GM12892 (cell line): ENCODE results near the gene CASS4.

Experiments
- DNase-seq: peaks from one replicate; pipeline ENCODE4 v3.0.0; 2011; ENCODE audit not compliant: insufficient read length
- FAIRE-seq: peaks from 2 replicates; lab custom pipeline; 2011; peaks lifted over from hg19 to GRCh38; lab: Jason Lieb, UNC
- POLR2A ChIP-seq: IDR thresholded peaks from 2 replicates; pipeline ENCODE4 v1.6.1; 2011; ENCODE audit warnings: low read depth, low read length, control low read depth
- POLR2AphosphoS5 ChIP-seq: IDR thresholded peaks from 2 replicates; pipeline ENCODE4 v1.6.1; 2011; ENCODE audit warnings: low read depth, low read length, control low read depth
- TAF1 ChIP-seq: IDR thresholded peaks from 2 replicates; pipeline ENCODE4 v1.6.1; 2011; ENCODE audit warnings: low read depth, mild to moderate bottlenecking, control low read depth, low read length, borderline replicate concordance

CASS4 gene

DNA sequence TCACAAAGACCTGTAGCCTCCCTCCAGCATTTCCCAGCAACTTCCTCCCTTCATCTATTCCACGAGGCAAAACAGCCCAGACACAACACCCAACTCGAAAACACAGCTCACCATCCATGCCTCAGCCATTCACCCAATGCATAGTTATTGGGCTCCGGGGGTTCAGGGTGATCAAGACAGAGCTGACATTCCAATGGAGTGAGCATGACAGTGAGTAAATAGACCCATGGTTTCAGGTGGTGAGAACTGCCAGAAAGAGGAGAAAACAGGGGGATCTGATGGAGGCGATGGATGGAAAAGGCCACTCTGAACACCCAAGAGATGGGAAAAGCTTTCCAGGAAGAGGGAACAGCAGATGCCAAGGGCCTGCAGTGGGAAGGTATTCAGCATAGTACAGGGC is 5.9 kb downstream of the CASS4 start:
- TF ChIP-seq POLR2A (no peak), TAF1 (no peak), POLR2AphosphoS5 (no peak)
- DNase-seq (no peak), FAIRE-seq (no peak)

DNA sequence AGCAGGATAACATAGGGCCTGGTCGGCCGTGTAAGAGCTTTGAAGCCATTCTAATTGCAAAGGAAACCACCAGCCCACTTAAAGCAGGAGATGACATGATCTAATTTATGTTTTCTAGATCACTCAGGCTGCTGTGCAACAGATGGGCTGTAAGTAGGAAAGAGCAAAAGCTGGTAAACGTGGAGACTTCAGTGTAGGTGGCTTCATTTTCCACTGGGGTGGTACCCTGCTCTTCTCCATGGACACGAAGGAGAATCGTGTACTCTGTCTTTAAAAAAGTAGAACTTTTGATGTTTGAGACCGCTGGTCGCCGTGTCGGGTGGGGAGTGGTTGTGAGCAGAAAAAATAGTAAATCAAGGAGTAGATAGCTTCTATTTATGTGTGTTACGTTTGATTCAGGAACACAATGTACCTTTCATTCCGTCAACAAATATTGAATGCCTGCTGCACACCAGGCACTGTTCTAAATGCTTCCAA is 6.4 kb downstream of the CASS4 start:
- no peak for FAIRE-seq
- no peak for TF ChIP-seq POLR2AphosphoS5
- DNase-seq: no peak

DNA sequence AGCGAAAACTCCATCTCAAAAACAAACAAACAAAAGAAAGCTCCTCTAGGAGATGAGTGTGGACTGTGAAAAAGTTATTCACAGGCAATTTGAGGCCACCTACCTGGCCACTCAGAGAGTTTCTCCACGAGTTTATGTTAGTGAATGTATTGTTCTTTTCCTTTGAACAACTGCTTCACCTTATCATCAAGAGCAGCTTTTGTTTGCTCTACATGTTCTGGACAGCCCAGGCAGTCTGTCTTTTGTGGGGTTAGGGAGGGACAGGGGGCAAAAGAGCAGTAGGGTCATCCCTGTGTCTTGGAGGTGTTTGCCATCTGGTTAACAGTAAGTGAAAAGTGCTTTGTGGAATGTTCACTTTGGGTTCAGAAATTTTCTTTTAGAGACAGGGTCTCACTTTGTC is 8.0 kb downstream of the CASS4 start:
- no peak for DNase-seq
- no peak for TF ChIP-seq POLR2AphosphoS5
- no peak for TF ChIP-seq TAF1
- TF ChIP-seq POLR2A: no peak
- no peak for FAIRE-seq

DNA sequence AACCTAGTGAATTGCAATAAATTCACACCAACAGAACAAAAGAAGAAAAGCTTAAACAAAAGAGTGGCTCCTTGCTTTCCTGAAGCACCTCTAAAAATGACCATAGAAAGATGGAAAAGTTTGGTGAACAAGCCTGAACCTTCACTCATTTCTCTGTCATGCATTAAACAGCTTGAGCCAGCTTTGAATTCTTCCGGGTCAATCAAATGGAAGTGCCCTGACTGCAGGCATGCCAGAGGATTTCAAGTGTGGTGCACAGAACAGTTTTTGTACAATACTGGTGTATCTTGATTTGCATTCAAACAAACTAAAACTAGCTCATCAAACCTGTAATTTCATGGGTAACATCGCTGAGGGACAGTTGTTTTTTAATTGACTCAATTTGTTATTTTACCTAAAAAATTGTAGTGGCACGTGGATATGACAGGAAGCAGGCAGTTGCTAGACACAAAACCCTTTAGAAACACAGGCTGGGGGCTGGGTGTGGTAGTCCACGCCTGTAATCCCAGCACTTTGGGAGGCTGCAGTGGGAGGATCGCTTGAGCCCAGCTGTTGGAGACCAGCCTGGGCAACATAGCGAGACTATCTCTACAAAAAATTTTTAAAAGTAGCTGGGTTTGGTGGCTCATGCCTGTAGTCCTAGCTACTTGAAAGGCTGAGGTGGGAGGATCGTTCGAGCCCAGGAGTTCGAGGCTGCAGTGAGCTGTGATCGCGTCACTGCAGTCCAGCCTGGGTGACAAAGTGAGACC is 9.1 kb downstream of the CASS4 start:
- no peak for TF ChIP-seq TAF1
- TF ChIP-seq POLR2A: no peak
- TF ChIP-seq POLR2AphosphoS5: no peak
- FAIRE-seq (no peak), DNase-seq (no peak)

DNA sequence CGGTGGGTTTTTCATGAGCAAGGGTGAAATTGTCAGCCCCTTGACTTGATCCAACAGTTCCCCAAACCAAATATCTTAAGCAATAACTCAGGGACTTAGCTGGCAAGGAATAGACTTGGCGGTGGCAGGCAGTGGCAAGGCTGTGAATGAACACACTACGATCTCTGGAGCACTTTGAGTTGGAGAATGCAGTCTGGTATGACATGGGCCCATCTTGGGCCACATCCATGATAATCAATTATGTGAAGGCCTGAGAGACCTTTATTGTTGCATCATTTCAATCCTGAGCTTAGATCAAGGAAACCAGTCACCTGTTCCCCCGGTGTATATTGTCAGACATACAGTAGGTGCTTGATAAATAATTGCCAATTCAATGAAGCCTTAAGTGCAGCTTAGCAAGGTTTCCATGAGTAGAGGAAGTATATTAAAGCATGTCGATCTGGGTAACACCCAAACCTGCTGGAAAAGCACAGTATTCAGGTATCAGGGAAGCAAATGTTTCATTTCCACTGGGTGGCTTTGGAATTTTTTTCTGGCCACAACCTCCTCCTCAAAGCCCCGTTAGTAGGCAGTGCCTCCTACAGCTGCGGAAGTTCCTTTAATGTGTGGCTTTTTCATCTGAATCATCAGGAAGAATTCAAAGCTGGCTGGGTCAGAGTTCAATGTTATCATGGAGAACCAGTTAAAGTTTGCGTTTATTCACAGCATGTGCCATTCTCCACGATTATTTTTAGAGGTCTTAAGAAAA is 10.2 kb downstream of the CASS4 start:
- TF ChIP-seq TAF1: no peak
- no peak for TF ChIP-seq POLR2AphosphoS5
- no peak for TF ChIP-seq POLR2A
- FAIRE-seq (no peak), DNase-seq (no peak)

DNA sequence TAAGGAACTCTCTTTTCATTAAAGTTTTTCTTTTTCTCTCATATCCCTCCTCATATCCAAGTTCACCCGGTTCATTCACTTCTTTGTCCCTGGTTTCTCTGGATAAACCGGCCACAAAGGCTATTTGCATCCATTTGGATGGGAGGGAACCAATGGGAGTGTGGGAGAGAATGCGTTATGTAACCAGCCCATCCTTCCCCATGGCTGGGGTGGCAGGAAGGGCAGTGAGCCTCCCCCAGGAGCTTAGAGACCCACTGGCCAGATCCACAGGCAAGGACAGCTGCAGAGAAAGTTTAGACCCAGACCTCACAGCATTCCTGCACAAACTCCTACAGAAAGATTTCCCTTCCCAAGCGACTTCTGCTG is 10.7 kb downstream of the CASS4 start:
- no peak for FAIRE-seq
- TF ChIP-seq TAF1 (no peak), POLR2A (no peak), POLR2AphosphoS5 (no peak)
- DNase-seq: no peak

DNA sequence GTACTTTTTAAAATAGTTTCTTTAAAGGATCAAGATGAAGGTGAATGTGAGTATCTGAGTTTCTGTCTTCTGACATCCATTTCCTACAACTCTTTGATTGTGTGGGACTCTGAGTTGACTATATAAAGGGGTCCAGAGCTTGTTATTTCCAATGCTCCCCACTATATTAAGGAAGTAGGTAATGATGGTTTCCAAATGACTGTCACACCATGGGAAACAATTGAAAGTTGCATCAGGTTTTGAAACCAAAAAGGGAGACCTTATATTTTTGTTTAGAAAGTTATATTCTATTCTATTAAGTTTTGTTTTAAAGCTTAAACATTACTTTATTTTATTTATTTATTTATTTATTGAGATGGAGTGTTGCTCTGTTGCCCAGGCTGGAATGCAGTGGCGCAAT is 11.2 kb downstream of the CASS4 start:
- DNase-seq: no peak
- no peak for FAIRE-seq
- no peak for TF ChIP-seq POLR2AphosphoS5
- no peak for TF ChIP-seq POLR2A
- TF ChIP-seq TAF1: no peak

DNA sequence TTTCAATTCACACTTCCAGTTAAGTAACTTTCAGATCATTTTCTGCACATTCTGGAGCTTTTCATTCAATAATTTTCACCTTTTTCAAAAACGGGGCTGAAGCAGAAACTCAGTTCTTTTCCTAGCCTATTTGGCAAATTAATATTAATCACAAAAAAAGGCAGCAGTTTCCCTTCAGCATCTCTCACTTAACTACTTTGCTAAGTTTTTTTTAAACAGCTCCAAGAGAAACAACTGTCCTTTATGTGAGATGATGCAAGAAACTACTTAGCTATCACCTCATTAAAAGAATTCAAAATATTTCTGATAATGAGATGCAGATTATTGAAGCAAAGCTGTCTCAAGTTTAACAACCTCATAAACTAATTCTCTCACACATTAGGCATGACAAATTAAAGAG is 11.8 kb downstream of the CASS4 start:
- TF ChIP-seq TAF1 (no peak), POLR2AphosphoS5 (no peak), POLR2A (no peak)
- FAIRE-seq: no peak
- DNase-seq: no peak

DNA sequence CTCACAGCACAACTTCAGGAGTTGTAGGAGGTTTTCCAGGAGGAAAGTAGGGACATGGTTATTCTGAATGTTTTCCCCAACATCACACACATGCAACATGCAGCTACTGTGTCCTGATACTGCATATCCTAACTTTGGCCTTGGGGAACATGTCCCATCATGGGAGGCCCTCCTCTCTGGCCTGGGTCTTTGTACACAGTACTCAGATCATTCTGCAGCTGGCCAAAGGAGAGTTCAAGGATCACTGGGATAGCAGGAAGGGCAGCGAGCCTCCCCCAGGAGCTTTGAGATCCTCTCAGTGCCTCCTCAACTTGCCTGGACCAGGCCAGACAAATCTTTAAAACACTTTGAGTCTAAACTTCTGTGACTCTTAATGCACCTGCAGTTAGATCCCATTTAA is 12.9 kb downstream of the CASS4 start:
- no peak for FAIRE-seq
- no peak for TF ChIP-seq POLR2AphosphoS5
- no peak for TF ChIP-seq POLR2A
- TF ChIP-seq TAF1: no peak
- DNase-seq: no peak

DNA sequence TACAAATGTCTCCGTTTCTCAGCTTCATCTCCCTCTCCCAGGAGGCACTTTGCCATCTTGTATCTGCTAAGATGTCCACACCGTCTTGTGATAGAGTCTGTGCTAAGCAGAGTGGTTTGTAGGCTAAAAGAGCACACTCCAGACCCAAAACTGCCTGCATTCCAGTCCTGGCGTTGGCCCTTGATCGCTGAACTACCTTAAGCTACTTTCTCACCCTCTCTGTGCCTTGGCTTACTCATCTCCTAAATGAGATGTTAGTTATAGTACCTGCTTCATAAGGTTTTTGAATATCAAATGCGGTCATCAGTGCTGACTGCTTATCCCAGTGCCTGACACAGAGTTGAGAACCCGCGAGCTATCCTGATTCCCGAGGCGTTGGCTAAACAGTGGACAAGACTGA is 14.0 kb downstream of the CASS4 start:
- TF ChIP-seq POLR2AphosphoS5 (no peak), POLR2A (no peak), TAF1 (no peak)
- FAIRE-seq: no peak
- no peak for DNase-seq

DNA sequence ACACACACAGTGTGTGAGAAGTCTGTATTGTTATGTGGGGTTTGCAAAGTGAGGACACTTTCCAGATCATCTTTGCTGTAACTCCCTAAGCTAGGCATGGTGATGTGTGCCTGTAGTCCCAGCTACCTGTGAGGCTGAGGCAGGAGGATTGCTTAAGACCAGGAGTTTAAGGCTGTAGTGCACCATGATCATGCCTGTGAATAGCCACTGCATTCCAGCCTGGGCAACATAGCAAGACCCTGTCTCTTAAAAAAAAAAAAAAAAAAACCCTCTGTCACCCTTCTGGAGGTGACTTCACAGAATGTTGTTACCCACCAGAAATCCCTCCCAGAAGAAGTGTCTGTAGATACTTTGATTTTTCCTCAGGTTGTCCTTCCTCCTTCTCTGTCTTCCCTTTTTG is 14.9 kb downstream of the CASS4 start:
- DNase-seq: no peak
- TF ChIP-seq TAF1 (no peak), POLR2AphosphoS5 (no peak), POLR2A (no peak)
- no peak for FAIRE-seq

DNA sequence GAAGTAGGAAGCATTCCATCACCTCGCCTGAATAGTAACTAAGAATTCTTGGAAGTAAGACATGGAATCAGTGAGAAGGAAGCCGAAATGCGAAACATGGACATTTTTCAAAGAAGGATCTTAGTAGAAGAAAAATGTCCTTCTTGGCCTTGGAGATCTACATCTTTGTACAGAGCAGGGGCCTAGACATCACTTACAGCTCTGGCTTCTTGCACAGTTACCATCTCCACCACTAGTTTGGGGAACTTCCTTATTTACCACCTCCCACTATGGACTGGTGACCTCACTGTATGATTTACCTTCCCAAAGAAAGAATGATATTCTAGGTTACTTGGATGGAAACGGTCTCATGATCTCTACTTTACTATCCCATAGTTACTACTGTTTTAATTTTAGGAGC is 15.7 kb downstream of the CASS4 start:
- TF ChIP-seq POLR2AphosphoS5: no peak
- TF ChIP-seq POLR2A: no peak
- no peak for TF ChIP-seq TAF1
- DNase-seq (no peak), FAIRE-seq (no peak)
